ENCODE measurements around the gene SYNCRIP. TPM values are rescaled to one million over a fixed set of nuclear protein-coding genes. Genes with fewer than 3 reads are reported as not detected.
A peak's percentile ranks its signal among the peaks of the same experiment; 100 is the strongest.

The SYNCRIP gene
- total RNA-seq (2016; rRNA removed; fragmentation: Illumina TruSeq; extraction: Trizol) (112 and 183 TPM in 2 replicates), polyA plus RNA-seq (2011; rRNA removed) (6.8 and 8.1 TPM in 2 replicates), polyA minus RNA-seq (2011; rRNA and poly(A)+ RNA removed; ENCODE audit: low replicate concordance) (7.5 and 23.4 TPM in 2 replicates), Bru-seq, nascent RNA (percentile 98 among the genes with signal in this experiment), BruChase-seq, experiment 1, labeled RNA remaining after a 6-hour chase (percentile 98 among the genes with signal in this experiment), BruChase-seq, experiment 2, labeled RNA remaining after a 2-hour chase (percentile 98 among the genes with signal in this experiment)
- total RNA-seq (2016; cell fraction: cytosol; rRNA removed; fragmentation: Illumina TruSeq; extraction: Trizol; ENCODE audit: low read depth) = 11.4 and 13.0 TPM in 2 replicates
- total RNA-seq (2016; cell fraction: insoluble cytoplasmic fraction; rRNA removed; fragmentation: Illumina TruSeq; extraction: Trizol) = 101 and 177 TPM in 2 replicates
- 28.5 and 32.6 TPM in 2 replicates for total RNA-seq (2016; cell fraction: membrane; rRNA removed; fragmentation: Illumina TruSeq; extraction: Trizol)
- 112 TPM in 2 replicates for total RNA-seq (2016; cell fraction: nucleus; rRNA removed; fragmentation: Illumina TruSeq; extraction: Trizol)
- polyA plus RNA-seq (2011; cell fraction: cytosol; rRNA removed) = 3.2 and 5.2 TPM in 2 replicates
- 6.9 and 7.9 TPM in 2 replicates for polyA plus RNA-seq (2011; cell fraction: nucleus; rRNA removed)
- polyA plus RNA-seq (2012) = 41.5 and 63.8 TPM in 2 replicates
- polyA plus RNA-seq (2016; cell fraction: cytosol; fragmentation: Illumina TruSeq; extraction: Trizol; ENCODE audit: low read depth) = 5.1 and 5.8 TPM in 2 replicates
- polyA plus RNA-seq (2016; cell fraction: insoluble cytoplasmic fraction; fragmentation: Illumina TruSeq; extraction: Trizol; ENCODE audit: low read depth) = 185 and 186 TPM in 2 replicates
- polyA plus RNA-seq (2016; cell fraction: membrane; fragmentation: Illumina TruSeq; extraction: Trizol; ENCODE audit: low read depth) = 12.7 and 15.0 TPM in 2 replicates
- polyA plus RNA-seq (2016; cell fraction: nucleus; fragmentation: Illumina TruSeq; extraction: Trizol; ENCODE audit: insufficient read depth, low read depth) = 74.1 and 83.2 TPM in 2 replicates
- polyA minus RNA-seq (2011; cell fraction: cytosol; rRNA and poly(A)+ RNA removed) = 13.1 and 17.5 TPM in 2 replicates
- 70.1 and 89.5 TPM in 2 replicates for polyA minus RNA-seq (2011; cell fraction: nucleus; rRNA and poly(A)+ RNA removed)
- long read RNA-seq, experiment 1, full-length matches to known transcripts = 25 of 107 reads
- long read RNA-seq, experiment 1, partial matches to known transcripts = 70 of 107 reads
- long read RNA-seq, experiment 1, other reads (novel, unspliced or antisense) = 12 of 107 reads
- long read RNA-seq, experiment 2, full-length matches to known transcripts = 29 of 149 reads
- long read RNA-seq, experiment 2, partial matches to known transcripts = 32 of 149 reads
- long read RNA-seq, experiment 2, other reads (novel, unspliced or antisense) = 88 of 149 reads

GRCh38 chr6:85642774-85643536, at the start of gene SYNCRIP:
TSS of gene SYNCRIP (minus strand) at chr6:85642886. CDS start at chr6:85641439, 1,447 bp downstream.
- Histone ChIP-seq H3K36me3 (replicated peaks in 1 of 2; ENCODE audit: control insufficient read depth in 1 of 2, insufficient read depth in 2 of 2, low read length in 2 of 2) (peaks cover 4 to 24% of the 10 kb centered on the region in 2 experiments), H3K4me1 (ENCODE audit: insufficient read depth, low read length) (peaks cover 38% of the 10 kb centered on the region), H2AFZ (ENCODE audit: low read length) (no peak within 1 kb of the TSS), H3K9ac (ENCODE audit: insufficient read depth, low read depth, low read length) (peak within 1 kb of the TSS; percentile 99), H3K27ac (ENCODE audit: extremely low read length, insufficient read depth, low read length) (peak within 1 kb of the TSS; percentile 99), H3K27me3 (ENCODE audit: control insufficient read depth in 1 of 2, insufficient read depth in 2 of 2, low read length in 2 of 2) (no peaks in the 10 kb centered on the region; a peak in 1 of 5 replicates), H3K4me3 (replicated peaks in 1 of 3; ENCODE audit: insufficient read depth in 1 of 3, low read depth in 2 of 3, low read length in 3 of 3) (peak within 1 kb of the TSS; percentile 78 to 96 (median 96)), H3K79me2 (ENCODE audit: insufficient read depth, low read length) (peaks cover 48% of the 10 kb centered on the region), H3K9me3 (ENCODE audit: low read length) (no peaks in the 10 kb centered on the region), H3K4me2 (ENCODE audit: low read depth, low read length) (peak within 1 kb of the TSS; percentile 87), H4K20me1 (ENCODE audit: insufficient read depth, low read length) (peaks cover 41% of the 10 kb centered on the region)
- no TSS peak for BruUV-seq (replicated peaks)
- peak; percentile 83 for ATAC-seq
- DNase-seq (ENCODE audit: low spot score) = peak; percentile 95
- in situ Hi-C loops (cut with HindIII; ENCODE audit: extremely low pct_ligation_motif_present, low pct_unique_long_range_greater_than_20kb) = loop anchor here (5.0 kb wide), 1 partner anchor 34 kb away; no protein-coding TSS in a partner anchor
- peak; percentile 47 for FAIRE-seq
- CTCF ChIA-PET (ENCODE audit: low intra/inter-chr PET ratio, low total read pairs) = no interaction called here
- WGBS (ENCODE audit: low lambda C conversion rate) = under 1% methylated on average over 65 of the region's 76 CpGs
- POLR2A ChIA-PET = interaction anchor here (0.5 to 5.1 kb wide), 21 partner anchors 8 to 239 kb away, joined by 3 to 245 read pairs (median 5); partner anchors contain the start of gene SNX14
- intact Hi-C loops (cut with micrococcal nuclease; ENCODE audit: unreplicated experiment) = loop anchor here (1.0 to 2.0 kb wide), 2 partner anchors 35 to 50 kb away; partner anchors contain the start of gene SNX14
- no peak for TF ChIP-seq HBP1 (CRISPR knock-in tag; IDR thresholded peaks at IDR 0.05; ENCODE audit: low read depth)
- TF ChIP-seq NFYC (CRISPR knock-in tag; IDR thresholded peaks at IDR 0.05) = no peak
- no peak; the same call in none of the 2 replicates for TF ChIP-seq ZMYM4 (CRISPR knock-in tag; IDR thresholded peaks at IDR 0.05)
- peak; percentile 93 for TF ChIP-seq YY1 (IDR thresholded peaks at IDR 0.05; ENCODE audit: insufficient read depth, insufficient replicate concordance, low read depth, low read length)
- TF ChIP-seq ZNF224 (CRISPR knock-in tag; IDR thresholded peaks at IDR 0.05) = peak; percentile 83; the same call in 1 of the 2 replicates
- TF ChIP-seq NFE2 (CRISPR knock-in tag; IDR thresholded peaks at IDR 0.05) = no peak
- no peak for TF ChIP-seq MZF1 (CRISPR knock-in tag; IDR thresholded peaks at IDR 0.05; ENCODE audit: borderline replicate concordance)
- TF ChIP-seq ZNF569 (CRISPR knock-in tag; IDR thresholded peaks at IDR 0.05; ENCODE audit: borderline replicate concordance) = no peak
- TF ChIP-seq ZGPAT (CRISPR knock-in tag; IDR thresholded peaks at IDR 0.05) = peak; percentile 70
- peak; percentile 94 for TF ChIP-seq GMEB2 (CRISPR knock-in tag; IDR thresholded peaks at IDR 0.05; ENCODE audit: low read depth)
- 0 out of 2 replicates have a peak, but pooled peaks have one; percentile 17 for TF ChIP-seq MLX (CRISPR knock-in tag; IDR thresholded peaks at IDR 0.05)
- TF ChIP-seq HNF4A (CRISPR knock-in tag; IDR thresholded peaks at IDR 0.05) = peak; percentile 24; the same call in 1 of the 2 replicates

All from HepG2 (cell line).